GM20000 (cell line): ENCODE results near the gene MYRIP.
A peak's percentile ranks its signal among the peaks of the same experiment; 100 is the strongest.
"Not testable (repeated sequence)": the region's sequence is repeated elsewhere in the genome, so short reads cannot be mapped to it uniquely, and the experiment has no call there.

ENCODE experiments used
- DNase-seq: peaks from one replicate; pipeline ENCODE4 v3.0.0; 2012; ENCODE audit warnings: low spot score
- TF ChIP-seq, protein P1 (sequence below): IDR thresholded peaks from 2 replicates; pipeline ENCODE4 v1.5.1; 2012; ENCODE audit warnings: mild to moderate bottlenecking, control low read depth; ENCODE audit errors: extremely low read depth, missing control alignments

Gene MYRIP

DNA sequence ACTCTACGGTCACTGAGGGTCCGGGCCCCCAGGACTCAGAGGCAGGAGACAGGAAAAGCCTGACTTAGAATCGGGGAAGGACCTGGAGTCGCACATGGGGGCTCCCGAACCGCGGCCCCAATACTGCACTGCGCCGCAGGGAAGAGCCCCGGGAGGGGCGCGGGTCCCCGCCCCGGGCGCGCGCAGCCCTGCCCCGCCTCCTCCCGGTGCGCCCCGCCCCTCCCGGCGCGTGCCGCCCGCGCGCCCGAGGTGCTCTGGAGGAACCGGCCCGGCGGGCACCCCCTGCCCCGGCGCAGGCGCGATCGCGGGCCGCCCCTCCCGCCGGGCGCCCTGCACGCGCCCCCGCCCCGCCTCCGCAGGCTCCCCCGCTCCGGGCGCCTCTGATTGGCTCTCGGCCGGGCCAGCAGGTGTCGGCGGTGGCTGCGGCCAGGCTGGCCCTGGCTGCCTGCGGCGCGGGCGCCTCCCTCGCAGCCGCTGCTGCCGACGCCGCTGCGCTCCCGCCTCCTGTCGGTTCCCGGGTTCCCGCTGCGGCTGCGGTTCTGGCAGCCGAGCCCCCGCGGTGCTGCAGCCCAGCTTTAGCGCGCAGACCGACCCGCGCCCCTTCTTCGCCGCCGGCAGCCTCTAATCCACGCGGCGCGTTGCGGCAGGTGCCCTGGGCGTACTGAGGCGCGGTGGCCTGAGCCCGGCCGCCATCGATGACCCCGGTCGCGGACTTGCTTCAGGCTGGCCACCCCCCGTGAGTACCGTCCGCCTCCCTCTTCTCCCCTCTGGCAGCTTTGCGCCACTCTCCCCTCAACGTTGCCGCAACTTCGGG lies at the start of gene MYRIP:
Gene MYRIP, plus strand, starts transcription at position 429 of the 814 bp plus-strand sequence. CDS start 91,208 bp downstream, outside the sequence.
- DNase-seq = peak; percentile 83
- TF ChIP-seq, protein P1, sequence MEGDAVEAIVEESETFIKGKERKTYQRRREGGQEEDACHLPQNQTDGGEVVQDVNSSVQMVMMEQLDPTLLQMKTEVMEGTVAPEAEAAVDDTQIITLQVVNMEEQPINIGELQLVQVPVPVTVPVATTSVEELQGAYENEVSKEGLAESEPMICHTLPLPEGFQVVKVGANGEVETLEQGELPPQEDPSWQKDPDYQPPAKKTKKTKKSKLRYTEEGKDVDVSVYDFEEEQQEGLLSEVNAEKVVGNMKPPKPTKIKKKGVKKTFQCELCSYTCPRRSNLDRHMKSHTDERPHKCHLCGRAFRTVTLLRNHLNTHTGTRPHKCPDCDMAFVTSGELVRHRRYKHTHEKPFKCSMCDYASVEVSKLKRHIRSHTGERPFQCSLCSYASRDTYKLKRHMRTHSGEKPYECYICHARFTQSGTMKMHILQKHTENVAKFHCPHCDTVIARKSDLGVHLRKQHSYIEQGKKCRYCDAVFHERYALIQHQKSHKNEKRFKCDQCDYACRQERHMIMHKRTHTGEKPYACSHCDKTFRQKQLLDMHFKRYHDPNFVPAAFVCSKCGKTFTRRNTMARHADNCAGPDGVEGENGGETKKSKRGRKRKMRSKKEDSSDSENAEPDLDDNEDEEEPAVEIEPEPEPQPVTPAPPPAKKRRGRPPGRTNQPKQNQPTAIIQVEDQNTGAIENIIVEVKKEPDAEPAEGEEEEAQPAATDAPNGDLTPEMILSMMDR = no peak

DNA sequence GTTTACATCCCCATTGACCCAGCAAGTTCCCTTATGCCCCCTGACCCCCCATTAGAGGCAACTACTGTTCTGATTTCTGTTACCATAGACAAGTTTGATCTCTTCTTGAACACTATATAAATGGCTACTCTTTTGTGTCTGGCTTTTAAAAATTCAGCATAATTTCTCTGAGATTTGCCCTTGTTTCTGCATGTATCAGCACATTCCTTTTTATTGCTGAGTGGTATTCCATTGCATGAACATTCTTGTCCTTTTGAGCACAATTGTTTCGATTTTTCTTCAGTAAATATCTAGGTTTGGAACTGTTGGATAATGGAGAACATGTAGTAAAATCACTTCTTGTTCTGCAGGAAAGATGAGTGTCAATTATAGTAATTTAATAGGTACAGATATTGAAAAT lies 49.1 kb upstream of the MYRIP start:
- TF ChIP-seq, protein P1 = no peak
- no peak for DNase-seq

DNA sequence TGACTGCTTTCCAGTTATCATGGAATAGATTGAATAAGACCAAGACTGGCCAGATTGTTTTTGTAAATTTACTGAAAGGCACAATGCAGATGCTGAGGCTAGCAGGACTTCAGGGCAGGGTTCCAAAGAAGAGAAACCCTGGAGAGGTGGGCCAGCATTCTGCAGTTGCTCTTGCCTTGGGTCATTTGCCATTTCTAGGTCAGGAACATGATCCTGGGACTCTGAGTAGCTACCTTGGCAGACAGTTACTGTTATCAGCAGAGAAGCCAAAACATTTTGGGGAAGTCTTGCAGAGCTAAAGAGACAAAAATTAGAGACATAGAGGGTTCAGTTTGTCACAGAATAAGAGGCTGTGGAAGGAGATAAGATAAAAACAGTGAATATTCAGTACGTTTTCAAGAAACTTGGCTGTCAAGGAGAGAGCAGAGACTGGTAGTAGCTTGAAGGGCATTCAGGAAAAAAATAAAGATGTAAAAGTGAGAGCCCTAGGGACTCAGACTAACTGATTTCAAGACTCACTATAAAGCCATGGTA lies 46.8 kb upstream of the MYRIP start:
- DNase-seq = no peak
- TF ChIP-seq, protein P1 = no peak

DNA sequence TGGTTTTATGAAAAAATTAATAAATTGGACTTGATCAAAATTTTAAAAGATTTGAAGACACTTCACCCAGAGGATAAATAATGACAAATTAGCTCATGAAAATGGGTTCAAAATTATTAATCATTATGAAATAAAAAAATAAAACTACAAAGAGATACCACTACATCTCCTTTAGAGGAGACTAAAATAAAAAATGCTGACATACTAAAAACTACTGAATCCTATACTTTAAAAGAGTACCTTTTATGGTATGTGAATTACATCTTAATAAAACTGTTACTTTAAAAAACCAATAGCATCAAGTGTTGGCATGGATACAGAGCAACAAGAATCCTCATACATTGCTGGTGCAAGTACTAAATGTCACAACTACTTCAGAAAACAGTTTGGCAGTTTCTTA lies 46.0 kb upstream of the MYRIP start:
- TF ChIP-seq, protein P1 = no peak
- no peak for DNase-seq

DNA sequence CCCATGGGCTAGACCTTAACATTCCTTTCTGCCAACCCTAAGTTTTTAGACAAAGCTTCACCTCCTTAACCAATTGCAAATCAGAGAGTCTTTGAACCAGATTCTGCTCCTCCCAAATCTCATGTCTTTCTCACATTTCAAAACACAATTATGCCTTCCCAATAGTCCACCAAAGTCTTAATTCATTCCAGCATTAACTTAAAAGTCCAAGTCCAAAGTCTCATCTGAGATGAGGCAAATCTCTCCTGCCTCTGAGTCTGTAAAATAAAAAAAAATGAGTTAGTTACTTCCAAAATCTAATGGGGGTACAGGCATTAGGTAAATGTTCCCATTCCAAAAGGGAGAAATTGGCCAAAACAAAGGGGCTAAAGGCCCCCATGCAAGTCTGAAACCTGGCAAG lies 43.8 kb upstream of the MYRIP start:
- no peak for DNase-seq
- TF ChIP-seq, protein P1 = no peak

DNA sequence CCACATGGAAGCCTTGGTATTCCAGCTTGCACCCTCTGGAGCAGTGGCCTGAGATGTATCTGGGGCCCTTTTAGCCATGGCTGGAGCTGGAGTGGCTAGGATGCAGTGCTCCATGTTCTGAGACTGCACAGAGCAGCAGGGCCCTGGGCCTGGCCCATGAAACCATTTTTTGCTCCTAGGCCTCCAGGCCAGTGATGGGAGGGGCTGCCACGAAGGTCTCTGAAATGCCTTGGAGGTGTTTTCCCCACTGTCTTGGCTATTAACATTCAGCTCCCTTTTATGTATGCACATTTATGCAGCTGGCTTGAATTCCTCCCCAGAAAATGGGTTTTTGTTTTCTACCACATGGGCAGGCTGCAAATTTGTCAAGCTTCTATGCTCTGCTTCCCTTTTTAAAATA lies 43.0 kb upstream of the MYRIP start:
- no peak for DNase-seq
- TF ChIP-seq, protein P1 = no peak

DNA sequence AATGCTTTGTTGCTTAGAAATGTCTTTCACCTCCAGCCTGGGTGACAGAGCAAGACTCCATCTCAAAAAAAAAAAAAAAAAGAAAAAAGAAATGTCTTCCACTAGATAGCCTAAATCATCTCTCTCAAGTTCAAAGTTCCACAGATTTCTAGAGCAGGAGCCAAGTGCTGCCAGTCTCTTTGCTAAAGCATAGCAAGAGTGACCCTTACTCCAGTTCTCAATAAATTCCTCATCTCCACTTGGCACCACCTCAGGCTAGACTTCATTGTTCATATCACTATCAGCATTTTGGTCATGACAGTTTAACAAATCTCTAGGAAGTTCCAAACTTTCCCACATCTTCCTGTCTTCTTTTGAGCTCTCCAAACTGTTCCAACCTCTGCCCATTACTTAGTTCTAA lies 42.5 kb upstream of the MYRIP start:
- DNase-seq = not testable (repeated sequence)

DNA sequence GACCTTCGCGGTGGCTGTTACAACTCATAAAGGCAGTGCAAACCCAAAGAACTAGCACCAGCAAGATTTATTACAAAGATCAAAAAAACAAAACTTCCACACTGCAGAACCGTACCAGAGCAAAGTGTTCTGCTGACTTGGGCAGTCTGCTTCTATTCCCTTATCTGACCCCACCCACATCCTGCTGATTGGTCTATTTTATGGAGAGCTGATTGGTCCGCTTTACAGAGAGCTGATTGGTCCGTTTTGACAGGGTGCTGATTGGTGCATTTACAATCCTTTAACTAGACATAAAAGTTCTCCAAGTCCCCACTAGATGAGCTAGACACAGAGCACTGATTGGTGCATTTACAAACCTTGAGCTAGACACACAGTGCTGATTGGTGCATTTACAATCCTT lies 31.2 kb upstream of the MYRIP start:
- DNase-seq = not testable (repeated sequence)
